ENCODE data around the gene HK3. TPM values are rescaled to one million over a fixed set of nuclear protein-coding genes. Genes with fewer than 3 reads are reported as not detected.

The HK3 gene
- total and polyA plus RNA-seq, 2 of the 8 experiments (the other 6 are each of a cell fraction or from before 2014, with no cell fraction given), result not detected

DNA sequence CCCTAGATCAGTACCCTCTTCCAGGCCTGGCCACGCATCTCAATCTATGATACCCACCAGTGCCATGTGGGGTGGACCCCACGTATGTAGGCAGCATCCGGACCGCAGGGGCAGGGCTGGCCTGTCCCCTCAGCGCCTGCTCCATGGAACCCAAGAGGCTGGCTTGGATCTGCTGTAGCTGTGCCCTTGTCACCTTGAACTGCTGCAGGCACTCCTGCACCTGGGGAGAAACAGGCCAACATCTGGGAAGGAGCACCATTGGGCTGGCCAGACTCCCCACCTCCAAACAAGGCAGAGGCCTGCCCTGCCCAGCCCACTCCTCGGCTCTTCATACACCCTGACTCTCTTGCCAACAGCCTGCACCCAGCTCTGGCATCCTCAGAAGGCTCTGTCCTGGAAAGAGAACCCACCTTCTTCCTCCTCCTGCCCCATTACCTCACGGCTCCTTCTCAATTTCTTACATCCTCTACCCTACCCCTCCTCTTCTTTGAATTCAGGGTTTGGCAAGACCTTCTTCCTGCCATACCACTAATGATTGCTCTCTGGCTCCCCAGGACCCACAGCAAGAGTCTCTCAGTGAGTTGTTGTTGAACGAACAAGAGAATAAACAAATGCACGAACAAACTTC lies 7.7 kb downstream of the HK3 start (continued):
- TF ChIP-seq EP300 (IDR thresholded peaks at IDR 0.05; ENCODE audit: borderline replicate concordance in 1 of 2, low read depth in 2 of 2, low read length in 2 of 2) (no peak), RNF2 (IDR thresholded peaks at IDR 0.05; ENCODE audit: borderline replicate concordance, low read depth, low read length, missing control alignments, poor library complexity, severe bottlenecking) (no peak), SIRT6 (IDR thresholded peaks at IDR 0.05; ENCODE audit: low read length) (no peak), TAF1 (IDR thresholded peaks at IDR 0.05; ENCODE audit: low read depth, low read length) (no peak), CHD2 (IDR thresholded peaks at IDR 0.05; ENCODE audit: low read length) (no peak), CREB1 (IDR thresholded peaks at IDR 0.05) (no peak), ZNF274 (IDR thresholded peaks at IDR 0.05; ENCODE audit: borderline replicate concordance, extremely low read depth, low read length) (no peak), GABPA (IDR thresholded peaks at IDR 0.05; ENCODE audit: borderline replicate concordance, insufficient read depth, low read length) (no peak)
- TF ChIP-seq, protein P1, sequence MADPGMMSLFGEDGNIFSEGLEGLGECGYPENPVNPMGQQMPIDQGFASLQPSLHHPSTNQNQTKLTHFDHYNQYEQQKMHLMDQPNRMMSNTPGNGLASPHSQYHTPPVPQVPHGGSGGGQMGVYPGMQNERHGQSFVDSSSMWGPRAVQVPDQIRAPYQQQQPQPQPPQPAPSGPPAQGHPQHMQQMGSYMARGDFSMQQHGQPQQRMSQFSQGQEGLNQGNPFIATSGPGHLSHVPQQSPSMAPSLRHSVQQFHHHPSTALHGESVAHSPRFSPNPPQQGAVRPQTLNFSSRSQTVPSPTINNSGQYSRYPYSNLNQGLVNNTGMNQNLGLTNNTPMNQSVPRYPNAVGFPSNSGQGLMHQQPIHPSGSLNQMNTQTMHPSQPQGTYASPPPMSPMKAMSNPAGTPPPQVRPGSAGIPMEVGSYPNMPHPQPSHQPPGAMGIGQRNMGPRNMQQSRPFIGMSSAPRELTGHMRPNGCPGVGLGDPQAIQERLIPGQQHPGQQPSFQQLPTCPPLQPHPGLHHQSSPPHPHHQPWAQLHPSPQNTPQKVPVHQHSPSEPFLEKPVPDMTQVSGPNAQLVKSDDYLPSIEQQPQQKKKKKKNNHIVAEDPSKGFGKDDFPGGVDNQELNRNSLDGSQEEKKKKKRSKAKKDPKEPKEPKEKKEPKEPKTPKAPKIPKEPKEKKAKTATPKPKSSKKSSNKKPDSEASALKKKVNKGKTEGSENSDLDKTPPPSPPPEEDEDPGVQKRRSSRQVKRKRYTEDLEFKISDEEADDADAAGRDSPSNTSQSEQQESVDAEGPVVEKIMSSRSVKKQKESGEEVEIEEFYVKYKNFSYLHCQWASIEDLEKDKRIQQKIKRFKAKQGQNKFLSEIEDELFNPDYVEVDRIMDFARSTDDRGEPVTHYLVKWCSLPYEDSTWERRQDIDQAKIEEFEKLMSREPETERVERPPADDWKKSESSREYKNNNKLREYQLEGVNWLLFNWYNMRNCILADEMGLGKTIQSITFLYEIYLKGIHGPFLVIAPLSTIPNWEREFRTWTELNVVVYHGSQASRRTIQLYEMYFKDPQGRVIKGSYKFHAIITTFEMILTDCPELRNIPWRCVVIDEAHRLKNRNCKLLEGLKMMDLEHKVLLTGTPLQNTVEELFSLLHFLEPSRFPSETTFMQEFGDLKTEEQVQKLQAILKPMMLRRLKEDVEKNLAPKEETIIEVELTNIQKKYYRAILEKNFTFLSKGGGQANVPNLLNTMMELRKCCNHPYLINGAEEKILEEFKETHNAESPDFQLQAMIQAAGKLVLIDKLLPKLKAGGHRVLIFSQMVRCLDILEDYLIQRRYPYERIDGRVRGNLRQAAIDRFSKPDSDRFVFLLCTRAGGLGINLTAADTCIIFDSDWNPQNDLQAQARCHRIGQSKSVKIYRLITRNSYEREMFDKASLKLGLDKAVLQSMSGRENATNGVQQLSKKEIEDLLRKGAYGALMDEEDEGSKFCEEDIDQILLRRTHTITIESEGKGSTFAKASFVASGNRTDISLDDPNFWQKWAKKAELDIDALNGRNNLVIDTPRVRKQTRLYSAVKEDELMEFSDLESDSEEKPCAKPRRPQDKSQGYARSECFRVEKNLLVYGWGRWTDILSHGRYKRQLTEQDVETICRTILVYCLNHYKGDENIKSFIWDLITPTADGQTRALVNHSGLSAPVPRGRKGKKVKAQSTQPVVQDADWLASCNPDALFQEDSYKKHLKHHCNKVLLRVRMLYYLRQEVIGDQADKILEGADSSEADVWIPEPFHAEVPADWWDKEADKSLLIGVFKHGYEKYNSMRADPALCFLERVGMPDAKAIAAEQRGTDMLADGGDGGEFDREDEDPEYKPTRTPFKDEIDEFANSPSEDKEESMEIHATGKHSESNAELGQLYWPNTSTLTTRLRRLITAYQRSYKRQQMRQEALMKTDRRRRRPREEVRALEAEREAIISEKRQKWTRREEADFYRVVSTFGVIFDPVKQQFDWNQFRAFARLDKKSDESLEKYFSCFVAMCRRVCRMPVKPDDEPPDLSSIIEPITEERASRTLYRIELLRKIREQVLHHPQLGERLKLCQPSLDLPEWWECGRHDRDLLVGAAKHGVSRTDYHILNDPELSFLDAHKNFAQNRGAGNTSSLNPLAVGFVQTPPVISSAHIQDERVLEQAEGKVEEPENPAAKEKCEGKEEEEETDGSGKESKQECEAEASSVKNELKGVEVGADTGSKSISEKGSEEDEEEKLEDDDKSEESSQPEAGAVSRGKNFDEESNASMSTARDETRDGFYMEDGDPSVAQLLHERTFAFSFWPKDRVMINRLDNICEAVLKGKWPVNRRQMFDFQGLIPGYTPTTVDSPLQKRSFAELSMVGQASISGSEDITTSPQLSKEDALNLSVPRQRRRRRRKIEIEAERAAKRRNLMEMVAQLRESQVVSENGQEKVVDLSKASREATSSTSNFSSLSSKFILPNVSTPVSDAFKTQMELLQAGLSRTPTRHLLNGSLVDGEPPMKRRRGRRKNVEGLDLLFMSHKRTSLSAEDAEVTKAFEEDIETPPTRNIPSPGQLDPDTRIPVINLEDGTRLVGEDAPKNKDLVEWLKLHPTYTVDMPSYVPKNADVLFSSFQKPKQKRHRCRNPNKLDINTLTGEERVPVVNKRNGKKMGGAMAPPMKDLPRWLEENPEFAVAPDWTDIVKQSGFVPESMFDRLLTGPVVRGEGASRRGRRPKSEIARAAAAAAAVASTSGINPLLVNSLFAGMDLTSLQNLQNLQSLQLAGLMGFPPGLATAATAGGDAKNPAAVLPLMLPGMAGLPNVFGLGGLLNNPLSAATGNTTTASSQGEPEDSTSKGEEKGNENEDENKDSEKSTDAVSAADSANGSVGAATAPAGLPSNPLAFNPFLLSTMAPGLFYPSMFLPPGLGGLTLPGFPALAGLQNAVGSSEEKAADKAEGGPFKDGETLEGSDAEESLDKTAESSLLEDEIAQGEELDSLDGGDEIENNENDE (IDR thresholded peaks at IDR 0.05; ENCODE audit: insufficient replicate concordance, low read length), result no peak

All from H1 (cell line).